GM12891 (cell line): ENCODE measurements around the gene ACYP1.

Experiments
- PAX5 ChIP-seq: IDR thresholded peaks from 2 replicates; pipeline ENCODE4 v1.6.1; 2011; ENCODE audit warnings: low read length, moderate library complexity, mild to moderate bottlenecking; ENCODE audit not compliant: insufficient read depth, severe bottlenecking
- POLR2A ChIP-seq: IDR thresholded peaks from 2 replicates; pipeline ENCODE4 v1.6.1; 2011; ENCODE audit warnings: low read depth, low read length, control low read depth
- POLR2AphosphoS5 ChIP-seq: IDR thresholded peaks from 2 replicates; pipeline ENCODE4 v1.6.1; 2011; ENCODE audit warnings: low read depth, low read length, control low read depth
- POU2F2 ChIP-seq: IDR thresholded peaks from 2 replicates; pipeline ENCODE4 v1.6.1; 2011; ENCODE audit warnings: low read depth, mild to moderate bottlenecking, control low read depth, low read length, moderate library complexity
- SPI1 ChIP-seq: IDR thresholded peaks from 2 replicates; pipeline ENCODE4 v1.6.1; 2011; ENCODE audit warnings: low read depth, low read length, control low read depth
- TAF1 ChIP-seq: IDR thresholded peaks from 2 replicates; pipeline ENCODE4 v1.6.1; 2011; ENCODE audit warnings: low read depth, low read length, control low read depth

GRCh38 chr14:75048101-75048500, 15.7 kb downstream of the ACYP1 start:
- TF ChIP-seq POLR2A (no peak), POLR2AphosphoS5 (no peak), PAX5 (no peak), TAF1 (no peak), POU2F2 (no peak), SPI1 (no peak)
